ENCODE results near the gene YY1AP1. TPM values are rescaled to one million over a fixed set of nuclear protein-coding genes. Genes with fewer than 3 reads are reported as not detected.
"Not testable (repeated sequence)": the region's sequence is repeated elsewhere in the genome, so short reads cannot be mapped to it uniquely, and the experiment has no call there.

YY1AP1 gene
- total RNA-seq, 4 donors from 2014 or later: 77.4 to 181 (median 152) TPM

DNA sequence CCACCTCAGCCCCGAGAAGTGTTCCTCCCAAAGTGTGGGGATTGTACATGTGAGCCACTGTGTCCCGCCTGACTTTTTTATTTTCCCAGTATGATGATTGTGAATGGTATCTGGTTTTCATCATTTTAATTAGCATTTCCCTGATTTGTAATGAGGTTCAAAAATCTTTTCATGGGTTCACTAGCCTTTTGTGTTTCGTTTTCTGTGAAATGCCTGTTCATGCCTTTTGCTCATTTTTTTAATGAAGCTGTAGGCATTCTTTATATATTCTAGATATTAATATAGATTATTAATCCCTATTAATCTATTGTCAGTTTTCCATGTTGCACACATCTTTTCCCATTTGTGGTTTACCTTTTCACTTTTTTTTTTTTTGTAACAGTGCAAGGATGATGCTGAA, 20.8 kb upstream of the YY1AP1 start:
- Histone ChIP-seq H3K27me3 (no peaks in the 10 kb centered on the region), H3K4me1 (peaks cover 0 to 8% (median 0%) of the 10 kb centered on the region in 3 donors), H3K27ac (no peak overlapping the region), H3K9me3 (no peaks in the 10 kb centered on the region), H3K36me3 (peaks cover 0 to 11% of the 10 kb centered on the region in 2 donors), H3K4me3 (no peak overlapping the region)
- ATAC-seq: no peak
- TF ChIP-seq POLR2A (IDR thresholded peaks at IDR 0.05) (no peak), POLR2AphosphoS5 (IDR thresholded peaks at IDR 0.05) (no peak), EP300 (IDR thresholded peaks at IDR 0.05) (no peak)
- 100% methylated on average over 3 of the region's 3 CpGs for WGBS, 2 donors (ENCODE audit: low coverage in 1 of 2)

DNA sequence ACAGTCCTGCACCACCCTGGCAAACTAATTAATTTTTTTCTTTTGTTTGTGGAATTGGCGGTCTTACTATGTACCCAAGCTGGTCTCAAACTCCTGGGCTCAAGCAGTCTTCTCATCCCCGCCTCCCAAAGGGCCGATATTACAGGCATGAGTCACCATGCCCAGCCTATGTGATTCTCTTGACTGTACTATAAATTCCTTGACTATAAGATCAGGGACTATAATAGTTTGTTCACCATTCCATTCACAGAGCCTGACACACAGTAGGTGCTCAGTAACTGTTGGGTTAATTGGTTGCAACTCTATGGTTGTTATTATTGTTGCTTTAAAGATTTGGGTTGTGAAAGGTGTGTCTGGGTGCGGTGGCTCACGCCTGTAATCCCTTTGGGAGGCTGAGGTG, 17.6 kb upstream of the YY1AP1 start:
- H3K36me3 ChIP-seq: peaks cover 0 to 7% of the 10 kb centered on the region in 2 donors
- H3K4me1 ChIP-seq: no peaks in the 10 kb centered on the region
- no peaks in the 10 kb centered on the region for H3K9me3 ChIP-seq
- WGBS, 2 donors (ENCODE audit: low coverage in 1 of 2): 83 to 92% methylated on average over 2 to 5 of the region's 5 CpGs
- ATAC-seq: no peak
- no peaks in the 10 kb centered on the region for H3K27me3 ChIP-seq
- TF ChIP-seq, protein P1, sequence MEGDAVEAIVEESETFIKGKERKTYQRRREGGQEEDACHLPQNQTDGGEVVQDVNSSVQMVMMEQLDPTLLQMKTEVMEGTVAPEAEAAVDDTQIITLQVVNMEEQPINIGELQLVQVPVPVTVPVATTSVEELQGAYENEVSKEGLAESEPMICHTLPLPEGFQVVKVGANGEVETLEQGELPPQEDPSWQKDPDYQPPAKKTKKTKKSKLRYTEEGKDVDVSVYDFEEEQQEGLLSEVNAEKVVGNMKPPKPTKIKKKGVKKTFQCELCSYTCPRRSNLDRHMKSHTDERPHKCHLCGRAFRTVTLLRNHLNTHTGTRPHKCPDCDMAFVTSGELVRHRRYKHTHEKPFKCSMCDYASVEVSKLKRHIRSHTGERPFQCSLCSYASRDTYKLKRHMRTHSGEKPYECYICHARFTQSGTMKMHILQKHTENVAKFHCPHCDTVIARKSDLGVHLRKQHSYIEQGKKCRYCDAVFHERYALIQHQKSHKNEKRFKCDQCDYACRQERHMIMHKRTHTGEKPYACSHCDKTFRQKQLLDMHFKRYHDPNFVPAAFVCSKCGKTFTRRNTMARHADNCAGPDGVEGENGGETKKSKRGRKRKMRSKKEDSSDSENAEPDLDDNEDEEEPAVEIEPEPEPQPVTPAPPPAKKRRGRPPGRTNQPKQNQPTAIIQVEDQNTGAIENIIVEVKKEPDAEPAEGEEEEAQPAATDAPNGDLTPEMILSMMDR (IDR thresholded peaks at IDR 0.05): no peak
- TF ChIP-seq POLR2A (IDR thresholded peaks at IDR 0.05) (no peak), POLR2AphosphoS5 (IDR thresholded peaks at IDR 0.05) (no peak), EP300 (IDR thresholded peaks at IDR 0.05) (no peak)
- no peak overlapping the region for H3K4me3 ChIP-seq
- no peak overlapping the region for H3K27ac ChIP-seq

DNA sequence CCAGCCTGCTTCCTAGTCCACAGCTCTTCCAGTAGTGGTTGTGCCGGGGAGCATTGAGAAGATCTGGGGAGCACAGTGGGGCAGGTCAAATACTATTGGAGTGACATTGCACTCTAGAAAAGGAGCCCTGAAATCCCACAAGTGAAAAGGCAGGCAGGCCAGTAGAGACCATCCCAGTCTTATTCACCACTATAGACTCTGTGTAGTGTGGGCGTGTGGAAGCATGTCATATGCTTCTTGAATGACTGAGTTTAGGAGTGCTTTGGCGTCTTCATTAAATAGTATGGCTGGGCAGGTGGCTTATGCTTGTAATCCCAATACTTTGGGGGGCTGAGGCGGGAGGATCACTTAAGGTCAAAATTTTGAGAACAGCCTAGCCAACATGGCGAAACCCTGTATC, 15.8 kb upstream of the YY1AP1 start:
- H3K4me1 ChIP-seq, H3K36me3 ChIP-seq, H3K9me3 ChIP-seq, H3K4me3 ChIP-seq, H3K27ac ChIP-seq, ATAC-seq, H3K27me3 ChIP-seq: not testable (repeated sequence)
- WGBS, 2 donors (ENCODE audit: low coverage in 1 of 2): 95% methylated on average over 5 of the region's 5 CpGs; no CpG with 5 or more reads in 1 of the 2 donors

DNA sequence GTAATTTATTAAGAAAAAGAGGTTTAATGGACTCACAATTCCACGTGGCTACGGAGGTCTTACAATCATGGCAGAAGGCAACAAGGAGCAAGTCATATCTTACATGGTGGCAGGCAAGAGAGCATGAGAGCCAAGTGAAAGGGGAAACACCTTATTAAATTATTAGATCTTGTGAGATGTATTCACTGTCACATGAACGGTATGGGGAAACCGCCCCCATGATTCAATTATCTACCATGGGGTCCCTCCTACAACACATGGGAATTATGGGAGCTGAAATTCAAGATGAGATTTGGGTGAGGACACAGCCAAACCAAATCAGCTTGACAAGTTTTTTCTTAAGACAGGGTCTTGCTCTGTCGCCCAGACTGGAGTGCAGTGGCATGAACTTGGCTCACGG, 14.6 kb upstream of the YY1AP1 start:
- TF ChIP-seq POLR2A (IDR thresholded peaks at IDR 0.05): no peak
- TF ChIP-seq EP300 (IDR thresholded peaks at IDR 0.05): no peak
- TF ChIP-seq POLR2AphosphoS5 (IDR thresholded peaks at IDR 0.05): no peak
- TF ChIP-seq, protein P1 (IDR thresholded peaks at IDR 0.05): no peak
- Histone ChIP-seq H3K9me3 (no peaks in the 10 kb centered on the region), H3K4me3 (no peak overlapping the region), H3K36me3 (no peaks in the 10 kb centered on the region), H3K27me3 (no peaks in the 10 kb centered on the region), H3K4me1 (no peaks in the 10 kb centered on the region), H3K27ac (no peak overlapping the region)
- 88 to 90% methylated on average over 4 to 6 of the region's 6 CpGs for WGBS, 2 donors (ENCODE audit: low coverage in 1 of 2)
- no peak for ATAC-seq

DNA sequence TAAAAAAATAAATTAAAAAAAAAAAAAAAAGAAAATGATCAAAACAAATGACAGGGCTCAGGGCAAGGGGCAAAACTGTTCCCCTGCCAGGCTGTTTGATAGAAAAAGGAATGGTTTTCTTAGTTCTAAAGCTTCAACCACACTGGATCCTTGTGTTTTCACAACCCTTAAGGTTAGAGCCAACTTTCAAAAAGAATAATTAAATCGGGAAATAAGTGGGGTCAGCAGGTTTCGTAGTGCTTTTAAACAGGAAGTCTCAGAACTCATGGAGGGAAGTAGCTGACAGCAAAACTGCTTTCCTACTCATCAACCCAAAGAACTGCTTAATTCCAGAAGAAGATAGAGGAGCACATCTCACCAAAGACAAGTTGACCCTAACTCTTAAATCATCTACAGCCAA, 13.1 kb upstream of the YY1AP1 start:
- H3K9me3 ChIP-seq, H3K27ac ChIP-seq, H3K4me1 ChIP-seq, ATAC-seq, H3K4me3 ChIP-seq, H3K36me3 ChIP-seq, H3K27me3 ChIP-seq: not testable (repeated sequence)
- WGBS, 2 donors (ENCODE audit: low coverage in 1 of 2): 80% methylated on average over 2 of the region's 2 CpGs; no CpG with 5 or more reads in 1 of the 2 donors

DNA sequence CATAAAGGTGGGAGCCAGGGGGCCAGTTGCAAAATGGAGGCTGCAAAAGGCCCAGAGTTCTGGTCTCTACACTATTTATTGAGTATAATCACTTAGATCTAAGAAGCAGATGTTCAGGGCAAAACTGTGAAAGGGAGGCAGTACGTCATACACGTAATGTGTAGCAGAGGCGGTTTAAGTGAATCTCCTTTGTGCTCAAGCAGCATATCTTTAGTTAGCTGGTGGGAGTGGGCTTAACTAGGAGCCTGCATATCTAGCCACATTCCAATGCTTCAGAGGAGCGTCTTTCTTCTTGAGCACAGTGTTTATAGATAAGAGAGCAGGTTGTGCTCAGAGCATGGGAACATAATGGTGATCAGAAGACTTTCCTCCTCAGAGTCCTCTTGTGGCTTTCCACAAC, 10.5 kb upstream of the YY1AP1 start:
- not testable (repeated sequence) for H3K27ac ChIP-seq, H3K36me3 ChIP-seq, H3K27me3 ChIP-seq, ATAC-seq, H3K9me3 ChIP-seq, H3K4me3 ChIP-seq
- WGBS, 2 donors (ENCODE audit: low coverage in 1 of 2): 77 to 85% methylated on average over 4 of the region's 4 CpGs
- peaks cover 0 to 20% (median 7%) of the 10 kb centered on the region in 3 donors for H3K4me1 ChIP-seq

DNA sequence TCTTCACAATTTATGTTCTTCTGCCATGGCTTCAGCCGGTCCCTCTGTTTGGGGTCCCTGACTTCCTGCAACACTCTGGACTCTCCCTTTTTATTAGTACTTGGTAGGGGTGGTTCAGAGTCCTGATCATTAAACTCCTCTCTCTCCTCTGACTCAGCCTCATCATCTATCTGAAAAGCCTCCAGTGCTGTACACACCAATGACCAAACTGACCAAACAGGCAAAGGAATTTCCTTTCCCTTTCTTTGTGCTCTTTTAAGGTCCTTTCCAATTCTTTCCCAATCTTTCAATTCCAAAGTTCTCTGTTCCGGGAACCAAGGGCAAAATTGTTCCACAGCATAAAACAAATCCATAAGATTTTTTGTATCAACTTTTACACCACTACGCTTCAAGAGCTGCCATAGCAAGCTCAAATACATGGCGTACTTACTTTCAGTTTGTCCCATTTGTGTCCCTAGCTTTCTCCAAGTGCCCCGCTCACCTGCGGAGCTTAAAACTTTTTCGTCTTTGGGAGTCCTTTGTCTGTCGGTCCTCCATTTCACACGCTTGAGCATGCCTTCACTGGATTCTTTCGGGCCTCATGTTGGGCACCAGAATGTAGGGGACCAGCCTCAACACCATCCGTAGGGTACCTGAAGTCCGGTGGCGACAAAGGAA, 9.9 kb upstream of the YY1AP1 start:
- Histone ChIP-seq H3K36me3 (no peaks in the 10 kb centered on the region), H3K27me3 (no peaks in the 10 kb centered on the region), H3K4me1 (peaks cover 0 to 22% (median 7%) of the 10 kb centered on the region in 3 donors), H3K4me3 (no peak overlapping the region), H3K9me3 (no peaks in the 10 kb centered on the region), H3K27ac (no peak overlapping the region)
- no peak for ATAC-seq
- 93 to 94% methylated on average over 8 to 10 of the region's 13 CpGs for WGBS, 2 donors (ENCODE audit: low coverage in 1 of 2)
- TF ChIP-seq POLR2A (IDR thresholded peaks at IDR 0.05): no peak
- TF ChIP-seq, protein P1 (IDR thresholded peaks at IDR 0.05): no peak
- TF ChIP-seq EP300 (IDR thresholded peaks at IDR 0.05): no peak
- no peak for TF ChIP-seq POLR2AphosphoS5 (IDR thresholded peaks at IDR 0.05)

DNA sequence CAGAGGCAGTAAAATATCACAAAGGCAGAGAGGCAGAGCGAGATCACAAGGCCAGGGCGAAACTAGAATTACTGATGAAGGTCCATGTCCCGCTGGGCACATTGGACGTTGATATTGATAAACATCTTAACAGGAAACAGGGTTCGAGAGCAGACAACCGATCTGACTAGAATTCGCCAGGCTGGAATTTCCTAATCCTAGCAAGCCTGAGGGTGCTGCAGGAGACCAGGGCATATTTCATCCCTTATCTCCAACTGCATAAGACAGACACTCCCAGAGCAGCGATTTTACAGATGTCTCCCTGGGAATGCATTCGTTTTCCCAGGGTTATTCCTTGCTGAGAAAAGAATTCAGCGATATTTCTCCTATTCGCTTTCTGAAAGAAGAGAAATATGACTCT, 9.0 kb upstream of the YY1AP1 start:
- H3K27ac ChIP-seq, H3K4me3 ChIP-seq, H3K36me3 ChIP-seq, H3K9me3 ChIP-seq, ATAC-seq, H3K27me3 ChIP-seq: not testable (repeated sequence)
- WGBS, 2 donors (ENCODE audit: low coverage in 1 of 2): 90 to 96% methylated on average over 8 to 11 of the region's 11 CpGs
- peaks cover 0 to 22% (median 7%) of the 10 kb centered on the region in 3 donors for H3K4me1 ChIP-seq

Measured in gastroesophageal sphincter (tissue), 4 donors.